Type B pancreatic cell (in vitro differentiated cells): ENCODE measurements around the gene OXER1. TPM values are rescaled to one million over a fixed set of nuclear protein-coding genes. Genes with fewer than 3 reads are reported as not detected.

Source experiments
- DNase-seq: peaks from one replicate; pipeline ENCODE4 v3.0.0; 2021; ENCODE audit warnings: mixed read lengths; ENCODE audit not compliant: unreplicated experiment; ENCODE audit errors: extremely low spot score
- H3K27ac Mint-ChIP-seq: 2 replicates; pipeline ENCODE4 v1.8.0; 2021; ENCODE audit warnings: mild to moderate bottlenecking, mixed read lengths
- H3K27me3 Mint-ChIP-seq: 2 replicates; pipeline ENCODE4 v1.8.0; 2021; ENCODE audit warnings: mixed read lengths
- H3K36me3 Mint-ChIP-seq: 2 replicates; pipeline ENCODE4 v1.8.0; 2021; ENCODE audit warnings: mixed read lengths
- H3K4me1 Mint-ChIP-seq: one replicate; pipeline ENCODE4 v1.8.0; 2021; ENCODE audit warnings: mixed read lengths; ENCODE audit not compliant: unreplicated experiment
- H3K4me3 Mint-ChIP-seq: 2 replicates; pipeline ENCODE4 v1.8.0; 2021; ENCODE audit warnings: mild to moderate bottlenecking, mixed read lengths
- H3K9me3 Mint-ChIP-seq: 2 replicates; pipeline ENCODE4 v1.8.0; 2021; ENCODE audit warnings: mixed read lengths
- total RNA-seq: library from RNA; stranded (reverse); gene quantifications from 2 replicates; pipeline ENCODE4 v1.2.1, GENCODE V29; 2021; ENCODE audit warnings: low replicate concordance
- TF ChIP-seq, protein P1 (sequence below): fragments of 200-600 bp; sonication (generic); conservative IDR thresholded peaks from 2 replicates; pipeline ENCODE4 v1.5.0; 2021; ENCODE audit warnings: antibody characterized with exemption, mild to moderate bottlenecking

The OXER1 gene
- total RNA-seq, 1 donor from 2014 or later, result 2.8 TPM

DNA sequence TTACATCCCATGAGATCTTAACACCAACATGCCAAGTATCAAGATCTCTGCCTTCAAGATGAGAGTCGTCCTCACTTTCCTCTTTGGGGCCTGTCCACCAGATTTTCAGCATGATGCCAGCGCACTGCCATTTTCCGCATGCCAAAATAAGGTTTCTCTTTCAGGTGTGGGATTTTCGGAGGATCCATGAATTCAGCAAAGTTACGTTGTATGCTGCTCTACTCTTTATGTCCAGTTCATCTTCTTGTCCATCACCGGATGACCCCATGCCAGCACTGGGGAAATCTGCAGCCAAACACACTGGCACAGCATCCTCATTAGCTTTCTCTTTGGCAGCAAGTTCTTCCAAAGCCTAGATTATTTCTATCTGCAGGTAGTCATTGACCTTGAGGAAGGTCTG is 33.3 kb upstream of the OXER1 start:
- no peaks in the 10 kb centered on the region for H3K36me3 Mint-ChIP-seq
- H3K4me1 Mint-ChIP-seq, result peaks cover 20% of the 10 kb centered on the region
- TF ChIP-seq, protein P1, sequence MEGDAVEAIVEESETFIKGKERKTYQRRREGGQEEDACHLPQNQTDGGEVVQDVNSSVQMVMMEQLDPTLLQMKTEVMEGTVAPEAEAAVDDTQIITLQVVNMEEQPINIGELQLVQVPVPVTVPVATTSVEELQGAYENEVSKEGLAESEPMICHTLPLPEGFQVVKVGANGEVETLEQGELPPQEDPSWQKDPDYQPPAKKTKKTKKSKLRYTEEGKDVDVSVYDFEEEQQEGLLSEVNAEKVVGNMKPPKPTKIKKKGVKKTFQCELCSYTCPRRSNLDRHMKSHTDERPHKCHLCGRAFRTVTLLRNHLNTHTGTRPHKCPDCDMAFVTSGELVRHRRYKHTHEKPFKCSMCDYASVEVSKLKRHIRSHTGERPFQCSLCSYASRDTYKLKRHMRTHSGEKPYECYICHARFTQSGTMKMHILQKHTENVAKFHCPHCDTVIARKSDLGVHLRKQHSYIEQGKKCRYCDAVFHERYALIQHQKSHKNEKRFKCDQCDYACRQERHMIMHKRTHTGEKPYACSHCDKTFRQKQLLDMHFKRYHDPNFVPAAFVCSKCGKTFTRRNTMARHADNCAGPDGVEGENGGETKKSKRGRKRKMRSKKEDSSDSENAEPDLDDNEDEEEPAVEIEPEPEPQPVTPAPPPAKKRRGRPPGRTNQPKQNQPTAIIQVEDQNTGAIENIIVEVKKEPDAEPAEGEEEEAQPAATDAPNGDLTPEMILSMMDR, result no peak
- H3K27me3 Mint-ChIP-seq, result peaks cover 3% of the 10 kb centered on the region
- no peak for DNase-seq
- no peaks in the 10 kb centered on the region for H3K9me3 Mint-ChIP-seq
- H3K27ac Mint-ChIP-seq, result no peak overlapping the region
- H3K4me3 Mint-ChIP-seq, result no peak overlapping the region

GRCh38 chr2:42796427-42797248 is 32.7 kb upstream of the OXER1 start:
- DNase-seq, result no peak
- no peaks in the 10 kb centered on the region for H3K36me3 Mint-ChIP-seq
- no peak overlapping the region for H3K4me3 Mint-ChIP-seq
- H3K9me3 Mint-ChIP-seq, result no peaks in the 10 kb centered on the region
- H3K4me1 Mint-ChIP-seq, result peaks cover 21% of the 10 kb centered on the region
- H3K27me3 Mint-ChIP-seq, result peaks cover 6% of the 10 kb centered on the region
- TF ChIP-seq, protein P1, result no peak
- H3K27ac Mint-ChIP-seq, result no peak overlapping the region

GRCh38 chr2:42795841-42796301 is 31.9 kb upstream of the OXER1 start:
- H3K4me1 Mint-ChIP-seq, result peaks cover 29% of the 10 kb centered on the region
- no peak overlapping the region for H3K27ac Mint-ChIP-seq
- peaks cover 9% of the 10 kb centered on the region for H3K27me3 Mint-ChIP-seq

GRCh38 chr2:42795275-42795674 is 31.3 kb upstream of the OXER1 start:
- Mint-ChIP-seq H3K4me1 (peaks cover 29% of the 10 kb centered on the region), H3K9me3 (no peaks in the 10 kb centered on the region), H3K4me3 (no peak overlapping the region), H3K36me3 (peaks cover 5% of the 10 kb centered on the region), H3K27ac (no peak overlapping the region), H3K27me3 (peaks cover 9% of the 10 kb centered on the region)
- TF ChIP-seq, protein P1, result no peak
- no peak for DNase-seq

More at GRCh38 chr2:42795841-42796301, 31.9 kb upstream of the OXER1 start:
- H3K9me3 Mint-ChIP-seq, result no peaks in the 10 kb centered on the region
- H3K36me3 Mint-ChIP-seq, result peaks cover 5% of the 10 kb centered on the region
- TF ChIP-seq, protein P1, result no peak
- H3K4me3 Mint-ChIP-seq, result no peak overlapping the region
- DNase-seq, result no peak

GRCh38 chr2:42794271-42795046 is 30.5 kb upstream of the OXER1 start:
- H3K4me3 Mint-ChIP-seq, result peak overlapping the region; percentile 88
- TF ChIP-seq, protein P1, result peak; percentile 54
- H3K4me1 Mint-ChIP-seq, result peaks cover 29% of the 10 kb centered on the region
- no peaks in the 10 kb centered on the region for H3K9me3 Mint-ChIP-seq
- no peak for DNase-seq
- H3K27me3 Mint-ChIP-seq, result peaks cover 9% of the 10 kb centered on the region
- peaks cover 5% of the 10 kb centered on the region for H3K36me3 Mint-ChIP-seq
- H3K27ac Mint-ChIP-seq, result peak overlapping the region; percentile 3
